IMR-90 (cell line): ENCODE measurements around the gene ADM2. TPM values are rescaled to one million over a fixed set of nuclear protein-coding genes. Genes with fewer than 3 reads are reported as not detected.

Source experiments
- ATAC-seq: fragments of 200-7000 bp; cut with Tn5 transposase; 2 replicates; pipeline ENCODE4 v1.9.1; 2020; ENCODE audit warnings: low read depth, mild to moderate bottlenecking, moderate library complexity
- BruUV-seq: library from RNA; stranded (reverse); fragments of 400-500 nt; replicated peaks from 2 replicates; lab custom pipeline; 2021; lab: Mats Ljungman, UMichigan
- CTCF ChIA-PET: fragments of 300-600 bp; formaldehyde crosslinking; extraction: SDS; loops from one replicate; lab custom pipeline; 2021; ENCODE audit warnings: antibody characterized with exemption; lab: Yijun Ruan, JAX
- POLR2A ChIA-PET: fragments of 300-600 bp; sonication (Branson Sonifier 250); formaldehyde crosslinking; loops from one replicate; lab custom pipeline; 2022; ENCODE audit warnings: antibody characterized with exemption; ENCODE audit not compliant: unreplicated experiment; lab: Charles Lee
- DNase-seq: peaks from one replicate; pipeline ENCODE4 v3.0.0; 2013
- H2AFZ ChIP-seq: replicated peaks from 2 replicates; pipeline ENCODE3; 2013; ENCODE audit warnings: low read length, mild to moderate bottlenecking; ENCODE audit not compliant: poor library complexity
- H2AK5ac ChIP-seq: 2 replicates; pipeline ENCODE4 v1.6.1; 2013; ENCODE audit warnings: low read depth, low read length, inconsistent platforms
- H2AK9ac ChIP-seq: replicated peaks from 2 replicates; pipeline ENCODE3; 2013; ENCODE audit warnings: mild to moderate bottlenecking, low read depth, low read length, moderate library complexity; ENCODE audit not compliant: poor library complexity
- H2BK120ac ChIP-seq: 2 replicates; pipeline ENCODE4 v1.6.1; 2013; ENCODE audit warnings: low read depth, low read length, inconsistent platforms
- H2BK15ac ChIP-seq: 3 replicates; pipeline ENCODE4 v1.6.1; 2013; ENCODE audit warnings: low read depth, low read length, inconsistent platforms
- H2BK20ac ChIP-seq: 2 replicates; pipeline ENCODE4 v1.6.1; 2013; ENCODE audit warnings: low read depth, mild to moderate bottlenecking, inconsistent platforms, low read length, moderate library complexity
- H2BK5ac ChIP-seq: 2 replicates; pipeline ENCODE4 v1.6.1; 2013; ENCODE audit warnings: mild to moderate bottlenecking, low read depth, low read length, inconsistent platforms; ENCODE audit not compliant: poor library complexity, severe bottlenecking
- H3K14ac ChIP-seq: replicated peaks from 2 replicates; pipeline ENCODE4 v1.6.1; 2013; ENCODE audit warnings: low read depth, low read length, inconsistent platforms
- H3K18ac ChIP-seq: 2 replicates; pipeline ENCODE4 v1.6.1; 2013; ENCODE audit warnings: low read depth, low read length, control low read depth
- H3K23ac ChIP-seq: 2 replicates; pipeline ENCODE4 v1.6.1; 2013; ENCODE audit warnings: low read depth, low read length, inconsistent platforms
- H3K27ac ChIP-seq: 2 replicates; pipeline ENCODE4 v1.5.1; 2013; ENCODE audit warnings: mild to moderate bottlenecking, control low read depth, low read length; ENCODE audit not compliant: insufficient read depth
- H3K27me3 ChIP-seq: 2 replicates; pipeline ENCODE4 v1.6.1; 2013; ENCODE audit warnings: low read length; ENCODE audit not compliant: control insufficient read depth, insufficient read depth
- H3K36me3 ChIP-seq: 2 replicates; pipeline ENCODE4 v1.6.1; 2013; ENCODE audit warnings: low read length, mixed read lengths; ENCODE audit not compliant: control insufficient read depth, insufficient read depth
- H3K4ac ChIP-seq: 2 replicates; pipeline ENCODE4 v1.6.1; 2013; ENCODE audit warnings: low read depth, low read length, inconsistent platforms
- H3K4me1 ChIP-seq: 2 replicates; pipeline ENCODE4 v1.6.1; 2013; ENCODE audit warnings: low read length, mixed read lengths; ENCODE audit not compliant: control insufficient read depth, insufficient read depth
- H3K4me2 ChIP-seq: 2 replicates; pipeline ENCODE4 v1.6.1; 2013; ENCODE audit warnings: low read depth, mild to moderate bottlenecking, control low read depth, low read length, moderate library complexity
- H3K4me3 ChIP-seq: 2 replicates; pipeline ENCODE4 v1.5.1; 2013; ENCODE audit warnings: low read depth, mild to moderate bottlenecking, control low read depth, low read length, moderate library complexity; ENCODE audit not compliant: insufficient read depth
- H3K56ac ChIP-seq: 2 replicates; pipeline ENCODE4 v1.6.1; 2013; ENCODE audit warnings: low read length, inconsistent platforms; ENCODE audit not compliant: insufficient read depth; ENCODE audit errors: extremely low read depth
- H3K79me1 ChIP-seq, 2 experiments: 2 replicates each; pipeline ENCODE4 v1.6.1; 2013; ENCODE audit warnings: low read length in 2 of 2, inconsistent platforms in 1 of 2, low read depth in 1 of 2
- H3K9ac ChIP-seq: 2 replicates; pipeline ENCODE4 v1.6.1; 2013; ENCODE audit warnings: low read depth, low read length, control low read depth
- H3K9me1 ChIP-seq: 2 replicates; pipeline ENCODE4 v1.6.1; 2013; ENCODE audit warnings: low read length, inconsistent platforms; ENCODE audit not compliant: insufficient read depth
- H3K9me3 ChIP-seq: 2 replicates; pipeline ENCODE4 v1.6.1; 2013; ENCODE audit warnings: low read length; ENCODE audit not compliant: control insufficient read depth, insufficient read depth
- H4K20me1 ChIP-seq: 2 replicates; pipeline ENCODE4 v1.6.1; 2013; ENCODE audit warnings: low read length, inconsistent platforms; ENCODE audit not compliant: insufficient read depth
- H4K5ac ChIP-seq: 2 replicates; pipeline ENCODE4 v1.6.1; 2013; ENCODE audit warnings: mild to moderate bottlenecking, low read depth, low read length, control low read depth
- H4K8ac ChIP-seq, 2 experiments: 2 replicates each; pipeline ENCODE4 v1.6.1; 2013; ENCODE audit warnings: low read depth in 2 of 2, low read length in 2 of 2, control low read depth in 1 of 2, inconsistent platforms in 1 of 2
- H4K91ac ChIP-seq: 2 replicates; pipeline ENCODE4 v1.6.1; 2013; ENCODE audit warnings: low read depth, low read length, inconsistent platforms; ENCODE audit not compliant: insufficient read depth
- BHLHE40 ChIP-seq: fragments of 150-350 bp; IDR thresholded peaks from 2 replicates; pipeline ENCODE4 v1.6.1; 2016; ENCODE audit warnings: mild to moderate bottlenecking, low read depth, low read length
- CEBPB ChIP-seq: IDR thresholded peaks from 2 replicates; pipeline ENCODE4 v1.6.1; 2012; ENCODE audit warnings: low read depth, low read length, improper control_type of control experiment
- CTCF ChIP-seq: conservative IDR thresholded peaks from 2 replicates; pipeline ENCODE4 v1.5.1; 2012; ENCODE audit warnings: mild to moderate bottlenecking, low read depth, low read length, improper control_type of control experiment
- FOS ChIP-seq: fragments of 150-350 bp; IDR thresholded peaks from 2 replicates; pipeline ENCODE4 v1.6.1; 2016; ENCODE audit warnings: low read depth, low read length
- MAFK ChIP-seq: IDR thresholded peaks from 2 replicates; pipeline ENCODE4 v1.6.1; 2012; ENCODE audit warnings: low read depth, low read length, improper control_type of control experiment
- MAZ ChIP-seq: IDR thresholded peaks from 2 replicates; pipeline ENCODE4 v1.6.1; 2012; ENCODE audit warnings: low read depth, mild to moderate bottlenecking, low read length, improper control_type of control experiment, moderate library complexity, borderline replicate concordance
- MXI1 ChIP-seq: IDR thresholded peaks from 2 replicates; pipeline ENCODE4 v1.6.1; 2012; ENCODE audit warnings: low read depth, mild to moderate bottlenecking, low read length, moderate library complexity, borderline replicate concordance
- NFE2L2 ChIP-seq: fragments of 150-350 bp; IDR thresholded peaks from 2 replicates; pipeline ENCODE4 v1.6.1; 2016; ENCODE audit warnings: low read depth, mild to moderate bottlenecking, low read length
- POLR2A ChIP-seq: IDR thresholded peaks from 2 replicates; pipeline ENCODE4 v1.6.1; 2012; ENCODE audit warnings: mild to moderate bottlenecking, low read depth, low read length
- RAD21 ChIP-seq: IDR thresholded peaks from 2 replicates; pipeline ENCODE4 v1.6.1; 2012; ENCODE audit warnings: low read length, improper control_type of control experiment
- RCOR1 ChIP-seq: IDR thresholded peaks from 2 replicates; pipeline ENCODE4 v1.6.1; 2012; ENCODE audit warnings: mild to moderate bottlenecking, low read length, improper control_type of control experiment; ENCODE audit not compliant: insufficient replicate concordance
- USF2 ChIP-seq: fragments of 150-350 bp; IDR thresholded peaks from 2 replicates; pipeline ENCODE4 v1.6.1; 2017; ENCODE audit warnings: mild to moderate bottlenecking, antibody characterized with exemption, low read length, low read depth
- WGBS, 2 experiments: methylation state at CpG; one replicate each; pipeline versions ENCODE4 v1.1.5 to v1.1.7; 2013; ENCODE audit warnings: missing lambda C conversion rate in 2 of 2; ENCODE audit not compliant: insufficient read length in 1 of 2; ENCODE audit errors: extremely low coverage in 2 of 2; 5-methylcytosine and 5-hydroxymethylcytosine counted together
- dilution Hi-C: fragments of 300-500 bp; cut with HindIII; formaldehyde crosslinking; loops from one replicate; pipeline ENCODE4 v1.14.3; 2018; ENCODE audit warnings: low sequenced_read_pairs; ENCODE audit not compliant: unreplicated experiment
- in situ Hi-C: fragments of 300-500 bp; cut with MboI; formaldehyde crosslinking; loops from 3 replicates; pipeline ENCODE4 v1.14.3; 2019; ENCODE audit warnings: low sequenced_read_pairs, inconsistent platforms, mixed read lengths
- intact Hi-C: fragments of 100-400 bp; cut with micrococcal nuclease; formaldehyde crosslinking; loops from 2 replicates; pipeline ENCODE4 v1.10.0; 2022
- polyA plus RNA-seq, 3 experiments: library from polyadenylated mRNA; depleted of rRNA; stranded (reverse); fragments of >200 nt; gene quantifications; 2 replicates each; pipeline ENCODE4 v1.2.3, GENCODE V29; 2012; ENCODE audit warnings: low replicate concordance in 1 of 3
- total RNA-seq: library from RNA; depleted of rRNA; stranded (reverse); fragments of >200 nt; gene quantifications from 2 replicates; pipeline ENCODE4 v1.2.3, GENCODE V29; 2012

Gene ADM2
- total and polyA plus RNA-seq, 2 of the 4 experiments (the other 2 are of a cell fraction): 0.18 to 2.3 TPM

GRCh38 chr22:50490531-50491308, 9.4 kb downstream of the ADM2 start (continued):
- no peak for TF ChIP-seq USF2

- dilution Hi-C loops: no loop called here
- POLR2A ChIA-PET: interaction anchor here (0.6 kb wide), 1 partner anchor 19 kb away, joined by 3 read pairs; no protein-coding TSS in a partner anchor
- TF ChIP-seq USF2: no peak
- no peak for TF ChIP-seq BHLHE40
- TF ChIP-seq POLR2A: no peak
- no peak for TF ChIP-seq FOS
- TF ChIP-seq NFE2L2: no peak
- TF ChIP-seq RAD21: no peak
- TF ChIP-seq CEBPB: no peak
- no peak for TF ChIP-seq RCOR1
- no peak for TF ChIP-seq MAFK
- TF ChIP-seq MXI1: no peak
- TF ChIP-seq CTCF: no peak
- no peak for TF ChIP-seq MAZ
Measured at GRCh38 chr22:50497093-50497492, 15.8 kb downstream of the ADM2 start.

More at GRCh38 chr22:50497093-50497492, 15.8 kb downstream of the ADM2 start:
- Histone ChIP-seq H2BK20ac (no peak overlapping the region), H3K79me1 (no peaks in the 10 kb centered on the region), H3K14ac (no peak overlapping the region), H3K18ac (no peak overlapping the region), H3K23ac (no peak overlapping the region), H4K5ac (no peak overlapping the region), H4K8ac (no peak overlapping the region), H3K4me1 (no peaks in the 10 kb centered on the region), H3K9me1 (no peaks in the 10 kb centered on the region), H3K4ac (no peak overlapping the region), H2BK15ac (no peak overlapping the region), H3K9me3 (no peaks in the 10 kb centered on the region), H4K20me1 (no peaks in the 10 kb centered on the region), H3K36me3 (peaks cover under 1% of the 10 kb centered on the region; the same call in 1 of the 2 replicates), H2AFZ (no peak overlapping the region), H2AK5ac (no peak overlapping the region), H3K56ac (no peak overlapping the region), H3K27me3 (peaks cover 4% of the 10 kb centered on the region), H3K4me2 (no peak overlapping the region), H3K9ac (no peak overlapping the region), H3K4me3 (no peak overlapping the region), H3K27ac (no peak overlapping the region), H2AK9ac (no peak overlapping the region), H4K91ac (no peak overlapping the region), H2BK120ac (no peak overlapping the region), H2BK5ac (no peak overlapping the region)
- intact Hi-C loops: no loop called here
- no TSS peak for BruUV-seq
- ATAC-seq (no peak), DNase-seq (no peak)
- CTCF ChIA-PET: no interaction called here
- in situ Hi-C loops: no loop called here
- no CpG with 5 or more reads among the region's 6 CpGs for WGBS, 2 experiments
